NCI-H1694 (cell line): ENCODE measurements around the gene DOCK4.
A peak's percentile ranks its signal among the peaks of the same experiment; 100 is the strongest.
"Not testable (repeated sequence)": the region's sequence is repeated elsewhere in the genome, so short reads cannot be mapped to it uniquely, and the experiment has no call there.

Experiments
- DNase-seq: peaks from one replicate; lab custom pipeline; 2025; lab: John Stamatoyannopoulos, UW

The DOCK4 gene

GRCh38 chr7:111953611-111954010, 252.6 kb downstream of the DOCK4 start:
- DNase-seq = peak; percentile 29

- DNase-seq = no peak
These were observed 253.4 kb downstream of the DOCK4 start for GRCh38 chr7:111952783-111953182.

- DNase-seq = no peak
These were observed 255.1 kb downstream of the DOCK4 start for GRCh38 chr7:111951052-111951451.

- no peak for DNase-seq
These were observed 263.6 kb downstream of the DOCK4 start for GRCh38 chr7:111942450-111943081.

- no peak for DNase-seq
These were observed 269.0 kb downstream of the DOCK4 start for GRCh38 chr7:111937163-111937562.

- DNase-seq = no peak
These were observed 272.6 kb downstream of the DOCK4 start for GRCh38 chr7:111933609-111934008.

GRCh38 chr7:111931958-111932357, 274.2 kb downstream of the DOCK4 start:
- no peak for DNase-seq

- DNase-seq = no peak
These were observed 275.1 kb downstream of the DOCK4 start for GRCh38 chr7:111931016-111931517.

GRCh38 chr7:111929264-111929663, 276.9 kb downstream of the DOCK4 start:
- no peak for DNase-seq

- DNase-seq = no peak
These were observed 278.7 kb downstream of the DOCK4 start for GRCh38 chr7:111927353-111928019.

GRCh38 chr7:111920329-111920728, 285.9 kb downstream of the DOCK4 start:
- DNase-seq = no peak

GRCh38 chr7:111919631-111920179, 286.5 kb downstream of the DOCK4 start:
- DNase-seq = no peak

- DNase-seq = no peak
These were observed 287.0 kb downstream of the DOCK4 start for GRCh38 chr7:111919164-111919563.

GRCh38 chr7:111918461-111918860, 287.7 kb downstream of the DOCK4 start:
- no peak for DNase-seq

- not testable (repeated sequence) for DNase-seq
These were observed 288.8 kb downstream of the DOCK4 start for GRCh38 chr7:111917404-111917803.

- DNase-seq = no peak
These were observed 291.9 kb downstream of the DOCK4 start for GRCh38 chr7:111914291-111914690.

GRCh38 chr7:111911166-111911961, 294.8 kb downstream of the DOCK4 start:
- no peak for DNase-seq

GRCh38 chr7:111910656-111911055, 295.5 kb downstream of the DOCK4 start:
- DNase-seq = no peak

GRCh38 chr7:111908673-111909072, 297.5 kb downstream of the DOCK4 start:
- not testable (repeated sequence) for DNase-seq

GRCh38 chr7:111903797-111904196, 302.4 kb downstream of the DOCK4 start:
- DNase-seq = no peak

- DNase-seq = no peak
These were observed 303.2 kb downstream of the DOCK4 start for GRCh38 chr7:111903016-111903415.

GRCh38 chr7:111900283-111900682, 305.9 kb downstream of the DOCK4 start:
- DNase-seq = no peak

GRCh38 chr7:111895049-111895448, 311.1 kb downstream of the DOCK4 start:
- no peak for DNase-seq
